AG04449 (cell line): ENCODE measurements around the gene HOXB2.

ENCODE experiments used
- CTCF ChIA-PET: fragments of 350-600 bp; formaldehyde crosslinking; extraction: SDS; loops from one replicate; lab custom pipeline; 2021; ENCODE audit warnings: antibody characterized with exemption; lab: Yijun Ruan, JAX
- POLR2A ChIA-PET: fragments of 400-600, 350-600 bp; formaldehyde crosslinking; extraction: SDS; loops from one replicate; lab custom pipeline; 2020; ENCODE audit warnings: antibody characterized with exemption, inconsistent platforms; lab: Yijun Ruan, JAX
- DNase-seq: peaks from one replicate; pipeline ENCODE4 v3.0.0-alpha.2; 2010; ENCODE audit warnings: low read depth, low spot score
- H3K4me3 ChIP-seq: 2 replicates; pipeline ENCODE4 v1.5.1; 2011; ENCODE audit warnings: low read depth, mild to moderate bottlenecking, control low read depth, low read length
- TF ChIP-seq, protein P1 (sequence below): IDR thresholded peaks from one replicate; pipeline ENCODE4 v1.5.1; 2011; ENCODE audit warnings: mild to moderate bottlenecking, moderate library complexity, low read length, control low read depth, inconsistent platforms; ENCODE audit not compliant: insufficient read depth; ENCODE audit errors: missing control alignments

The HOXB2 gene

DNA sequence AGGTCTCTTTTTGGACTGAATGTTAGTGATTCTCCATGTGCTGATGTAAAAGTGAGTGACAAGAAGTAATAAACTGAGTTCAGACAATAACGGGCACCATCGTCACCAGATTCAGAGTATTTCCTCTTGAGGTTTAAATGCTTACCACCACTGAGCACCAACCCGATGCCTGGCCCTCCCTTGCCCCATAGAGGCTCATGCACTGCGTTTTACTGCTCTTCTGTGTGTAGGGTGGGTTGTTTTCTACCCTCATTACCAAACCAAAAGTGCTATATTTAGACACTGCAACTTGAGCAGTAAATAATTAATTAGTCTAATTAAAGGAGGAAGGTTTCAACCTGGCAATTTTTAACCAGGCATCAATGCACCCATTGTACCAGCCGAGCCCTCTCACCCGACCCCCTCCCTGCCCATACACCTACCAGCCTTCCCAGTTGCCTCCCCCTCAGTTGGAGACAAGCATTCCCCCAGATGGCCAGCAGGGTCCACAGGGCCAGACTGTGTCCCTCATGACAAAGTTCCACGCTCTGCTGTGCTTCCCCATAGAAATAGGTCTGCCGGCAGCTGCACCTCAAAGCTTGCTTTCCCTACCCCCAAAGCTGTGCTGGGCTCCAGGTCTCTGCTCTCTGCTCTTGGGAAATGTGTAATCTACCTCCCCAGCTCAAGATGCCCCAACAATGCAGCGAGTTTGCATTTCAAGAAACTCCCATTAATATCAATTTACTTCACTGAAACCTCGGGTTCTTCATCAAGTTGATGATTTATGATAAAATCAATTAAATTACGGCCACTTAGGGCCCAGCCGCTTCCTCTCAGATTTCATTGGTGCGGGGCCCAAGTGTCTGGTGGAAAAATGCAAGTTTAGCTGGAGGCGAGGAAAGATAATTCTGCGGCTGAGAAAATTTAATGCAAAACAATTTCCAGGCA, 17.2 kb upstream of the HOXB2 start:
- CTCF ChIA-PET = interaction anchor here (0.6 to 2.8 kb wide), 6 partner anchors 9 to 239 kb away, joined by 3 to 10 read pairs (median 4); no protein-coding TSS in a partner anchor
- no peak for DNase-seq
- POLR2A ChIA-PET = interaction anchor here (0.6 to 1.2 kb wide), 5 partner anchors 12 to 141 kb away, joined by 3 to 4 read pairs (median 3); partner anchors contain the start of gene HOXB5
- TF ChIP-seq, protein P1, sequence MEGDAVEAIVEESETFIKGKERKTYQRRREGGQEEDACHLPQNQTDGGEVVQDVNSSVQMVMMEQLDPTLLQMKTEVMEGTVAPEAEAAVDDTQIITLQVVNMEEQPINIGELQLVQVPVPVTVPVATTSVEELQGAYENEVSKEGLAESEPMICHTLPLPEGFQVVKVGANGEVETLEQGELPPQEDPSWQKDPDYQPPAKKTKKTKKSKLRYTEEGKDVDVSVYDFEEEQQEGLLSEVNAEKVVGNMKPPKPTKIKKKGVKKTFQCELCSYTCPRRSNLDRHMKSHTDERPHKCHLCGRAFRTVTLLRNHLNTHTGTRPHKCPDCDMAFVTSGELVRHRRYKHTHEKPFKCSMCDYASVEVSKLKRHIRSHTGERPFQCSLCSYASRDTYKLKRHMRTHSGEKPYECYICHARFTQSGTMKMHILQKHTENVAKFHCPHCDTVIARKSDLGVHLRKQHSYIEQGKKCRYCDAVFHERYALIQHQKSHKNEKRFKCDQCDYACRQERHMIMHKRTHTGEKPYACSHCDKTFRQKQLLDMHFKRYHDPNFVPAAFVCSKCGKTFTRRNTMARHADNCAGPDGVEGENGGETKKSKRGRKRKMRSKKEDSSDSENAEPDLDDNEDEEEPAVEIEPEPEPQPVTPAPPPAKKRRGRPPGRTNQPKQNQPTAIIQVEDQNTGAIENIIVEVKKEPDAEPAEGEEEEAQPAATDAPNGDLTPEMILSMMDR = peak; percentile 63
- H3K4me3 ChIP-seq = peak overlapping the region; percentile 54

- CTCF ChIA-PET = interaction anchor here (0.7 to 1.9 kb wide), 7 partner anchors 8 to 226 kb away, joined by 3 to 5 read pairs (median 3); no protein-coding TSS in a partner anchor
- TF ChIP-seq, protein P1 = no peak
- POLR2A ChIA-PET = interaction anchor here (0.7 to 1.6 kb wide), 4 partner anchors 10 to 40 kb away, joined by 3 to 7 read pairs (median 4); no protein-coding TSS in a partner anchor
- DNase-seq = no peak
- no peak overlapping the region for H3K4me3 ChIP-seq
Measured at GRCh38 chr17:48559840-48560817, 15.2 kb upstream of the HOXB2 start.

DNA sequence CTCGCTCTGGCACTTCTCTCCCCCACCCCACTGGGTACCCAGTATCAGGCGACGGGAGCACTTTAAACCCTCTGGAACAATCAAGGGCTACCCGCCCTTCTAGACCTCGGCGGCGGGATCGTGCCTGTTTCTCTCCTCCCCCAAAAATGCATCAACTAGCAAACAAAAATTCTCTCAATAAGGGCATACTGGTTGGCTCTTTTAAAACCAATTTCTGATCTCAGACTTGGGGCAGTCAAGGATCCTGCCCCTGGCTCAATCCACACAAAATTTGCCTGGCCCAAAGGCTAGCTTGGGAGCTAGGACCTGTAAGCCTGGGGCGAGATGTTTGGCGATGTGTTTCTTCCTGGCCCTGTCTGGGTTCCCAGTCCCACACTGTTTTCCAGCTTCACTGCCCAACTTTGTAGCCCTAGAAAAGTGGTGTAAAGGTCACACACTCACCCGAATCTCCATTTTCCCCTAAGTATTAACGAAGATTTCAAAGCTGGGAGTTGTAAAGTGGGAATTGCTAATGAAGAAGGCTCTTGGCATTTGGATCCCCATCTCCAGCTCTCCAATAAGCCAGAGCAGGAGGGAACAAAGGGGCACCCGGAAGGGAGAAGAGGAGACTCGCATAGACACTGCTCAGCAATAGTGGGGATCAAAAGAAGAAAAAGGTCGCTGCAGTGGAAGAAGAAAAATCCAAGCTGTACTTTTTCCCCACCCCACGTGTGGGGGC, 14.4 kb upstream of the HOXB2 start:
- DNase-seq = no peak
- H3K4me3 ChIP-seq = no peak overlapping the region
- TF ChIP-seq, protein P1 = no peak

GRCh38 chr17:48558831-48559121, 13.9 kb upstream of the HOXB2 start:
- no peak for DNase-seq
- H3K4me3 ChIP-seq = no peak overlapping the region
- TF ChIP-seq, protein P1 = no peak
- ChIA-PET POLR2A (interaction anchor here (0.7 to 0.9 kb wide), 3 partner anchors 9 to 29 kb away, joined by 3 to 4 read pairs (median 3); no protein-coding TSS in a partner anchor), CTCF (interaction anchor here (1.4 kb wide), 1 partner anchor 206 kb away, joined by 4 read pairs; no protein-coding TSS in a partner anchor)

More for the DNA sequence above, 14.4 kb upstream of the HOXB2 start:
- CTCF ChIA-PET = interaction anchor here (1.0 to 1.9 kb wide), 5 partner anchors 10 to 225 kb away, joined by 3 to 5 read pairs (median 3); no protein-coding TSS in a partner anchor
- POLR2A ChIA-PET = interaction anchor here (0.7 to 1.6 kb wide), 5 partner anchors 9 to 41 kb away, joined by 3 to 7 read pairs (median 4); no protein-coding TSS in a partner anchor

- DNase-seq = no peak
- POLR2A ChIA-PET = interaction anchor here (0.6 to 0.9 kb wide), 2 partner anchors 18 to 75 kb away, joined by 3 to 4 read pairs; no protein-coding TSS in a partner anchor
- CTCF ChIA-PET = interaction anchor here (0.7 to 3.6 kb wide), 7 partner anchors 11 to 207 kb away, joined by 3 to 22 read pairs (median 4); partner anchors contain the start of gene HOXB5
- H3K4me3 ChIP-seq = no peak overlapping the region
- TF ChIP-seq, protein P1 = no peak
Measured at GRCh38 chr17:48558057-48558830, 13.3 kb upstream of the HOXB2 start.
